GM19351 (cell line): Measurements from ENCODE around the gene OIT3.
"Not testable (repeated sequence)": the region's sequence is repeated elsewhere in the genome, so short reads cannot be mapped to it uniquely, and the experiment has no call there.

Experiments
- ATAC-seq: cut with Tn5 transposase; IDR thresholded peaks from one replicate; pipeline ENCODE4 v1.9.1; 2021; ENCODE audit warnings: mild to moderate bottlenecking, moderate library complexity; ENCODE audit not compliant: unreplicated experiment

The OIT3 gene

GRCh38 chr10:72899545-72899944 lies 6.0 kb downstream of the OIT3 start:
- ATAC-seq: no peak

- not testable (repeated sequence) for ATAC-seq
These were observed 10.5 kb downstream of the OIT3 start for GRCh38 chr10:72903941-72904446.

GRCh38 chr10:72904806-72905205 lies 11.3 kb downstream of the OIT3 start:
- ATAC-seq: no peak

GRCh38 chr10:72906446-72906845 lies 12.9 kb downstream of the OIT3 start:
- no peak for ATAC-seq

GRCh38 chr10:72910705-72911104 lies 17.2 kb downstream of the OIT3 start:
- ATAC-seq: no peak

- ATAC-seq: no peak
These were observed 18.2 kb downstream of the OIT3 start for GRCh38 chr10:72911758-72912157.

- ATAC-seq: no peak
These were observed 19.2 kb downstream of the OIT3 start for GRCh38 chr10:72912736-72913135.

- no peak for ATAC-seq
These were observed 19.7 kb downstream of the OIT3 start for GRCh38 chr10:72913287-72913686.

GRCh38 chr10:72917201-72917600 lies 23.7 kb downstream of the OIT3 start:
- not testable (repeated sequence) for ATAC-seq

- ATAC-seq: not testable (repeated sequence)
These were observed 24.3 kb downstream of the OIT3 start for GRCh38 chr10:72917803-72918332.

GRCh38 chr10:72918352-72918751 lies 24.8 kb downstream of the OIT3 start:
- no peak for ATAC-seq

GRCh38 chr10:72921147-72921683 lies 27.7 kb downstream of the OIT3 start:
- ATAC-seq: not testable (repeated sequence)

GRCh38 chr10:72924351-72924750 lies 30.8 kb downstream of the OIT3 start:
- no peak for ATAC-seq

- no peak for ATAC-seq
These were observed 32.5 kb downstream of the OIT3 start for GRCh38 chr10:72925951-72926465.

- ATAC-seq: no peak
These were observed 33.9 kb downstream of the OIT3 start for GRCh38 chr10:72927485-72927884.

GRCh38 chr10:72928798-72929197 lies 35.3 kb downstream of the OIT3 start:
- no peak for ATAC-seq

GRCh38 chr10:72930276-72930675 lies 36.7 kb downstream of the OIT3 start:
- no peak for ATAC-seq

- ATAC-seq: no peak
These were observed 38.9 kb downstream of the OIT3 start for GRCh38 chr10:72932259-72933015.

GRCh38 chr10:72935361-72935760 lies 41.8 kb downstream of the OIT3 start:
- ATAC-seq: no peak

- no peak for ATAC-seq
These were observed 50.1 kb downstream of the OIT3 start for GRCh38 chr10:72943498-72944234.

GRCh38 chr10:72946963-72947362 lies 53.4 kb downstream of the OIT3 start:
- ATAC-seq: no peak
